A673 (cell line): ENCODE data around the gene MDH1. TPM values are rescaled to one million over a fixed set of nuclear protein-coding genes. Genes with fewer than 3 reads are reported as not detected.

ENCODE experiments used
- BruUV-seq: library from RNA; stranded (reverse); fragments of 400-500 nt; replicated peaks from 2 replicates; lab custom pipeline; 2021; lab: Mats Ljungman, UMichigan
- CTCF ChIA-PET: fragments of 300-600 bp; sonication (Branson Sonifier 250); formaldehyde crosslinking; loops from one replicate; lab custom pipeline; 2022; ENCODE audit warnings: antibody characterized with exemption; lab: Charles Lee
- POLR2A ChIA-PET: fragments of 300-600 bp; sonication (Branson Sonifier 250); formaldehyde crosslinking; loops from one replicate; lab custom pipeline; 2022; ENCODE audit warnings: antibody characterized with exemption; ENCODE audit not compliant: low non-redundant PET; lab: Charles Lee
- DNase-seq: peaks from one replicate; pipeline ENCODE4 v3.0.0-alpha.2; 2015; ENCODE audit warnings: low spot score
- H3K27ac ChIP-seq: fragments of 200-600 bp; sonication (generic); 2 replicates; pipeline ENCODE4 v1.5.1; 2016; ENCODE audit warnings: mixed run types, low read depth, mild to moderate bottlenecking, mixed read lengths, antibody characterized with exemption, low read length; ENCODE audit not compliant: poor library complexity, severe bottlenecking
- H3K27me3 ChIP-seq: fragments of 200-600 bp; sonication (generic); replicated peaks from 2 replicates; pipeline ENCODE4 v1.6.1; 2017; ENCODE audit warnings: mixed run types, low read depth, mild to moderate bottlenecking, mixed read lengths, antibody characterized with exemption, low read length; ENCODE audit not compliant: insufficient read depth, poor library complexity
- H3K36me3 ChIP-seq: fragments of 200-600 bp; sonication (generic); 2 replicates; pipeline ENCODE4 v1.6.1; 2016; ENCODE audit warnings: mixed run types, mild to moderate bottlenecking, mixed read lengths, antibody characterized with exemption, low read length; ENCODE audit not compliant: insufficient read depth, poor library complexity, severe bottlenecking
- H3K4me1 ChIP-seq: fragments of 200-600 bp; sonication (generic); 2 replicates; pipeline ENCODE4 v1.6.1; 2017; ENCODE audit warnings: mixed run types, mild to moderate bottlenecking, mixed read lengths, antibody characterized with exemption, low read length; ENCODE audit not compliant: insufficient read depth, poor library complexity, severe bottlenecking
- H3K4me3 ChIP-seq: fragments of 200-600 bp; sonication (generic); 2 replicates; pipeline ENCODE4 v1.5.1; 2016; ENCODE audit warnings: low read depth, mixed run types, mild to moderate bottlenecking, mixed read lengths, low read length; ENCODE audit not compliant: poor library complexity, severe bottlenecking
- H3K9me3 ChIP-seq: fragments of 200-600 bp; sonication (generic); 2 replicates; pipeline ENCODE4 v1.6.1; 2016; ENCODE audit warnings: mixed run types, low read depth, mild to moderate bottlenecking, mixed read lengths, antibody characterized with exemption, low read length; ENCODE audit not compliant: poor library complexity, severe bottlenecking
- CTCF ChIP-seq: fragments of 300-800, 200-600 bp; sonication (generic); conservative IDR thresholded peaks from 2 replicates; pipeline ENCODE4 v1.5.1; 2017; ENCODE audit warnings: low read depth, mild to moderate bottlenecking, antibody characterized with exemption, low read length, moderate library complexity, mixed read lengths
- EZH2 ChIP-seq: fragments of 200-600 bp; sonication (generic); IDR thresholded peaks from 2 replicates; pipeline ENCODE4 v1.6.1; 2017; ENCODE audit warnings: borderline replicate concordance, low read depth, mild to moderate bottlenecking, mixed read lengths, antibody characterized with exemption, low read length; ENCODE audit not compliant: poor library complexity, severe bottlenecking
- intact Hi-C: fragments of 100-400 bp; cut with micrococcal nuclease; formaldehyde crosslinking; loops from one replicate; pipeline ENCODE4 v1.10.0; 2022; ENCODE audit not compliant: unreplicated experiment
- total RNA-seq: library from RNA; stranded (reverse); gene quantifications from 2 replicates; pipeline ENCODE4 v1.2.3, GENCODE V29; 2021

Gene MDH1
- total RNA-seq, 1 experiment from 2014 or later = 185 TPM

DNA sequence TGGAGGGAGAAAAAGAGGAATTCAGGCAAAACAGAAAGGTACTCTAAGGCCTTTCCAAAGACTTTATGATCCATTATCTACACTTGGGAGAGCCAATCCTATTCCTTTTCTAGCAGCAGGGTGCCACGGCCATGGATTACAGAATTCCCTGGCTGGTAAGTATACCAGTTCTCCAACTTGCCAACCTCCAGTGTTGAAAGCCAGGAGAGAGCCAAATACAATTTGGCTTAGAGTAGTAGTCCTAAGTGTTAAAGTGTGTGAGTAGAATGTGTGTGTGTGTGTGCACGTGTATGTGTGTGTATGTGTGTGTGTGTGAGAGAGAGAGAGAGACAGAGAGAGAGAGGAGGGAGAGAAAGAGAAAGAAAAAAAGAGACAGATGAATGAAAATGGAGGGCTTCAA is 43.7 kb upstream of the MDH1 start:
- Histone ChIP-seq H3K4me1 (peaks cover 4% of the 10 kb centered on the region), H3K9me3 (no peaks in the 10 kb centered on the region), H3K4me3 (no peak overlapping the region), H3K27me3 (no peaks in the 10 kb centered on the region), H3K27ac (no peak overlapping the region), H3K36me3 (no peaks in the 10 kb centered on the region)
- no peak for DNase-seq
- CTCF ChIA-PET = no interaction called here
- no TSS peak for BruUV-seq
- intact Hi-C loops = no loop called here
- POLR2A ChIA-PET = no interaction called here
- TF ChIP-seq CTCF (no peak), EZH2 (no peak)

DNA sequence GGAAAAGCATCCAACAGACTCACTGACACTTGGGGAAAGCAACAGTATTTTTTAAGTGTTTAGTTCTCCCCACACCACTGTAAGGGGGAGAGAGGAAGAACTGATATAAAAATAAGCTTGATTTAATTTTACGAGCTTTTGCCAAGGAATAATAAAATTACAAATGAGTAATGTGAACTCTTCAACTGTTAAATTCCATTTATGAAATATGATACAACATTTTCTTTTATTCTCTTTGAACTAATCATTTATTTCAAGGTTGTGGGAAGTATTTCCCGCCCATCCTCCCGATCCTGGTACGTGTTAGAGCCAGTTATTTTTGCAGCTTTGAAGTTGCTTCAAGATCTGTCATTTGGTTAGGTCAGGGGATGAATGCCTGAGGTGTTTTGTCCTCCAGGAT is 35.7 kb upstream of the MDH1 start:
- DNase-seq = no peak
- Histone ChIP-seq H3K4me1 (no peaks in the 10 kb centered on the region), H3K27ac (no peak overlapping the region), H3K9me3 (no peaks in the 10 kb centered on the region), H3K27me3 (no peaks in the 10 kb centered on the region), H3K4me3 (no peak overlapping the region), H3K36me3 (no peaks in the 10 kb centered on the region)
- TF ChIP-seq EZH2 = no peak
- no peak for TF ChIP-seq CTCF
- ChIA-PET POLR2A (no interaction called here), CTCF (no interaction called here)
- intact Hi-C loops = no loop called here
- BruUV-seq = no TSS peak

DNA sequence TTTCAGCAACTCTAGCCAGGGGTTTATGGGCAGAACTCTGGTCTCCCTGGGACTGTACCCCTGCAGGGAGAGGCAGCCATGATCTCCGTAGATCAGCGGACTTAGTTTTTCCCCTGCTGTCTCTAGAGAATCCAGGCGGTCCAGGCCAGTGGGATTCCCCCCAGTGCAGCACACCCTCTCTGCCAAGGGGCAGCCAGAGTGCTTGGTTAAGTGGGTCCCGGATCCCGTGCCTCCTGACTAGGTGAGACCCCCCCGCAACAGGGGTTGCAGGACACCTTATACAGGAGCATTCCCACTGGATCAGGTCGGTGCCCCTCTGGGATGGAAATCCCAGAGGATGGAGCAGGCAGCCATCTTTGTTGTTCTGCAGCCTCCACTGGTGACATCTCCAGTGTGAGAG is 33.5 kb upstream of the MDH1 start:
- POLR2A ChIA-PET = no interaction called here
- intact Hi-C loops = no loop called here

More for the DNA sequence above, 33.5 kb upstream of the MDH1 start:
- Histone ChIP-seq H3K36me3 (no peaks in the 10 kb centered on the region), H3K4me3 (no peak overlapping the region), H3K9me3 (no peaks in the 10 kb centered on the region), H3K4me1 (no peaks in the 10 kb centered on the region), H3K27ac (no peak overlapping the region), H3K27me3 (no peaks in the 10 kb centered on the region)
- CTCF ChIA-PET = no interaction called here
- TF ChIP-seq EZH2 (no peak), CTCF (no peak)
- BruUV-seq = no TSS peak
- no peak for DNase-seq
